Measurements from ENCODE around the gene NCKAP5.

The NCKAP5 gene

GRCh38 chr2:133293544-133294353 lies 274.5 kb downstream of the NCKAP5 start:
- no peak for DNase-seq (ENCODE audit: low read depth)
- no peak overlapping the region for H3K4me3 ChIP-seq (ENCODE audit: low read depth, low read length)

GRCh38 chr2:133292259-133292658 lies 276.0 kb downstream of the NCKAP5 start:
- TF ChIP-seq CTCF (IDR thresholded peaks at IDR 0.05; ENCODE audit: control insufficient read depth, extremely low read depth, insufficient read depth), result no peak
- no peak overlapping the region for H3K4me3 ChIP-seq (ENCODE audit: low read depth, low read length)
- no peak for DNase-seq (ENCODE audit: low read depth)

More at GRCh38 chr2:133293544-133294353, 274.5 kb downstream of the NCKAP5 start:
- TF ChIP-seq CTCF (IDR thresholded peaks at IDR 0.05; ENCODE audit: control insufficient read depth, extremely low read depth, insufficient read depth), result no peak

- DNase-seq (ENCODE audit: low read depth), result no peak
- no peak for TF ChIP-seq CTCF (IDR thresholded peaks at IDR 0.05; ENCODE audit: control insufficient read depth, extremely low read depth, insufficient read depth)
- no peak overlapping the region for H3K4me3 ChIP-seq (ENCODE audit: low read depth, low read length)
These were observed 280.6 kb downstream of the NCKAP5 start for GRCh38 chr2:133287709-133288108.

GRCh38 chr2:133286326-133286922 lies 281.8 kb downstream of the NCKAP5 start:
- no peak for DNase-seq (ENCODE audit: low read depth)
- H3K4me3 ChIP-seq (ENCODE audit: low read depth, low read length), result no peak overlapping the region
- TF ChIP-seq CTCF (IDR thresholded peaks at IDR 0.05; ENCODE audit: control insufficient read depth, extremely low read depth, insufficient read depth), result no peak

GRCh38 chr2:133273031-133273430 lies 295.2 kb downstream of the NCKAP5 start:
- no peak for TF ChIP-seq CTCF (IDR thresholded peaks at IDR 0.05; ENCODE audit: control insufficient read depth, extremely low read depth, insufficient read depth)
- no peak for DNase-seq (ENCODE audit: low read depth)
- H3K4me3 ChIP-seq (ENCODE audit: low read depth, low read length), result no peak overlapping the region

- DNase-seq (ENCODE audit: low read depth), result peak; percentile 68
- TF ChIP-seq CTCF (IDR thresholded peaks at IDR 0.05; ENCODE audit: control insufficient read depth, extremely low read depth, insufficient read depth), result no peak
These were observed 297.2 kb downstream of the NCKAP5 start for GRCh38 chr2:133271105-133271504.

More at GRCh38 chr2:133271105-133271504, 297.2 kb downstream of the NCKAP5 start:
- no peak overlapping the region for H3K4me3 ChIP-seq (ENCODE audit: low read depth, low read length)

All from LNCaP clone FGC (cell line).